HG03108 (cell line): ENCODE data around the gene FLNC.

Experiments
- ATAC-seq: cut with Tn5 transposase; IDR thresholded peaks from one replicate; pipeline ENCODE4 v1.9.1; 2021; ENCODE audit warnings: moderate library complexity; ENCODE audit not compliant: unreplicated experiment

The FLNC gene

DNA sequence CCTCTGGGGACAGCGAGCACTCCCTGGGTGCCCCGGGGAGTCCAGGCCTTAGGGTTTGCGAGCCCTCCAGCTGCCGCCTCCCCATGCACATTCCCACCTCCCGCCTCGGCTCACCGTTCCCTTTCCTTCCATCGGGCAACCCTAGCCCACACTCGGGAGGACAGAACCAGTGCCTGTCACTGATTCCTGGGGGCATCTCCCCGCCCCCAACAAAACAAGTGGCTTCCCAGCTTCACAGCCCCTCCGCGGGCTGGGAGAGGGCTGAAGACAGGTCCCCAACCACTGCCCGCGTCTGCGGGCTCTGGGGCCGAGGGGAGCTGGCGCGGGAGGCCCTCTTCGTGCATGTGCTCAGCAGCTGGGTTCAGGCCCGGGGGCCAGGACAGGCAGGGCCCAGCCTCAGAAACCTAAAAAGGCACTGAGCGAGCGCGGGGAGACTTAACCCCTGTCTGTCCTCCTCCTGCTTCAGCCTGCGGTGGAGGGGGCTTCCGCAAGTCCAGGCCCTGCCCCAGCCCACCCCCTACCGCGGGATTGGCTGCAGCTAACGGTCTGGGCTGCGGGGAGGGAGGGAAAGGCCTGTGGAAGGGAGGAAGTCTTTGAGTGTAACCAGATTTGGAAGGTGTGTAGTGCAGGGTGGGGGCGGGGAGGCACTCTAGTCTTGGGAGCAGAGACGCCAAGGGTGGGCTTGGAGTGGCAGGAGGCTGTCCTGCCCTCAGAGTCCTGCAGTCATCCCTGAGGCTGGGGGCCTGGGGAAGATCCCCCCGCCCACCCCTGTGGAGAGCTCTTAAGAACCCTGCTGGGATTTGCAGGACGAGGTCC, 1.2 kb downstream of the FLNC start:
- ATAC-seq, result no peak

DNA sequence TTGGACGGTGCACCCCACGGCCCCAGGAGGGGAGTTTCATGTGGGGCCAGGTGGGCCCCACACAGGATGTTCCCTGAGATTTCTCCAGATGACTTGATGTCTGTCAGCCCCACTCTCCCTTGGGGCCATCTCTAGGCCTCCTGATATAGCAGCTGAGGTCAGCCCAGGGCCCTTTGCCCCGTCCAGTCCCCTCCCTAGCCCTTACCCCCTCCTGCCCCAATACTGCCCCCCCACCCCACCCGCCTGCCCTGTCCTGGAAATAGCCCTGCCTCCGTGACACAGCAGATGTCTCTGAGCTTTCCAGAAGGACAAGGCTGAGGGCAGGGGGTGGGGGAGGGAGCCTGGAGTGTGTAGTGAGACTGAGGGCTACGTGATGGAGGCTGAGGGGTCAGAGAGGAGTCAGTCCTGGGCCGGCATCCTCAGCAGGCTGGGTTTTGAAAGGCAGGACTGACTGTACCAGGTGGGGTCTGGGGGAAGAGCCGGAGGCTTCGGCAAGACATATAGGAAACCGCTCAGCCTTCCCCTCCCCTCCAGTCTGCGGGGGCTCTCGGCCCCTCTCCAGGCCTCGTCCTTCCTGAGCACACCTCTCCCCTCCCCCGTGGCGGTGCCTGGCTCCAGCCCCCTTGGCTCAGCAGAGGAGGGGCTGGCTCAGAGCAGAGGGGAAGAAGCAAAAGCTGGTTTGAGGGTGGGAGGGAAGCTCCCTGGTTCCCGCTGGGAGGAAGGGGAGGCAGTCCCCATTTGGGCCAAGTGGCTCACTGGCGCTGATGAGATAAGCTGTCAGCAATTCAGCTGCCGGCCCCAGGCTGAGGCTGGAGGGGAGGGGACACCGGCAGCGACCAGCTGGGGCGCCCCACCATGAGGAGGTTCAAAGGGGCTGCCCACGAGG, 2.0 kb downstream of the FLNC start:
- ATAC-seq, result no peak

DNA sequence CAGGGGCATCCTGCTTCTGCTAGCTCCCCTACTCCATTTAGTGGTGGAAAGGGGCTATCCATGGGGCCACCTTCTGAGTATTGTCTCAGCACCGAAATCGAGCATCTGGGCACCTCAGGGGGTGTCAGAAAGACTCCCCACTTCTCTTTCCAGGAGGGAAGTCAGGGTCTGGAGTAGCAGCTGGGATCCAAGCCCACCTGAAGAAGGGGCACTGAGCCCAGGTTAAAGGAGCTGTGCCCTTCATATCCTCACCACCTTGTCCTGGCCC, 2.6 kb downstream of the FLNC start:
- ATAC-seq, result no peak

DNA sequence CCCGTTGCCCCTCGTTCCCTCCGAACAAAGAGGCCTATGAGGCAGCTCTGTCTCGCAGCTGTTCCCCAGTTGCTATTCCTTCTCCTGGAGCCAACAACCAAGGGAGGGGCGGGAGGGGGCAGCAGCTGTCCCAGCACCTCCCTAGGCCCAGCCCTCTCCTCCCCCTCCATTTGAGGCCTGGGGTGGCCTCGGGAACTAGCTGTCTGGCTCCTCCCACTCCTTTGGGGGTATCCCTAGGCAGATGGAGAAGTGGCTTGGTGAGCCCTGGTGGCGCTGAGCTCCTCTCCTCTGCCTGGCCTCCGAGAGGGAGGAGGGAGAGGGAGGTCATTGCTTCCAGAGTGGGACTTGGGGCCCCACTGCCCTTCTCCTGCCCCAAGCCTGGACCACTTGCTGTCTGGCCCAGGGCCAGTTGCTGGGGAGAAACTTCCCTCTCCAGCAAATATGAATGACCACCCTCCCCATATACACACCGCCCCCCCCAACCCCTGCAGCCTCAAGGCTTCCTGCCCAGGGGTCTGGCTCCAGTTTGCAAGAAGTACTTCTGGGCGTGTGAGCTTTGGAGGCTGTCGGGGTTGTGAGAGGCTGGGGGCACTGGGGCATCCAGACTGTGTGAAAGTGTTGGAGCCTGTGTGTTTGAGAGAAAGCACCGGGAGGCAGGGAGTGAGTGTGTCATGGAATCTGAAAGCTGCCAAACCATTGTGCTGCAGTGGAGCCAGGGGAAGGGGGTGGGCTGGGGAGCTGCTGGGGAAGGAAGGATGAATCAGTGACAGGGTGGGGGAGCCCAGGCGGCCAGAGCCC, 3.1 kb downstream of the FLNC start:
- ATAC-seq, result no peak

DNA sequence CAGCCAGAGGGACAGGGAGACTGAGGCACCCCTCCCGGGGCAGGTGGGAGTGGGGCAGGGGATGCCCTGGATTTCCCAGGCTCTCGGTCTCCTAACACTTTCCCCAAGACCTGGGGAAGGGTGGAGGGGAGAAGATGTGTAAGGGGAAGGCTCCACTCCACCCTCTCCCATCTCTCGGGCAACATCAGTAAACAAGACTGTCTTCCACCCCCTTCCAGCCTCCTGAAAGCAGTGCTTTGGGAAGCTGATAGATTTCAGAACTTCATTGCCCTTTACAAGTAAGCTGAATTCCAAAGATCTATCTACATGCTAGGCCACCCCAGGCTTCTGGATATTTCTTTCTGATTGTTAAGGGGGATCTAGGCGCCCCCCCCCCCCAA, 3.7 kb downstream of the FLNC start:
- no peak for ATAC-seq

DNA sequence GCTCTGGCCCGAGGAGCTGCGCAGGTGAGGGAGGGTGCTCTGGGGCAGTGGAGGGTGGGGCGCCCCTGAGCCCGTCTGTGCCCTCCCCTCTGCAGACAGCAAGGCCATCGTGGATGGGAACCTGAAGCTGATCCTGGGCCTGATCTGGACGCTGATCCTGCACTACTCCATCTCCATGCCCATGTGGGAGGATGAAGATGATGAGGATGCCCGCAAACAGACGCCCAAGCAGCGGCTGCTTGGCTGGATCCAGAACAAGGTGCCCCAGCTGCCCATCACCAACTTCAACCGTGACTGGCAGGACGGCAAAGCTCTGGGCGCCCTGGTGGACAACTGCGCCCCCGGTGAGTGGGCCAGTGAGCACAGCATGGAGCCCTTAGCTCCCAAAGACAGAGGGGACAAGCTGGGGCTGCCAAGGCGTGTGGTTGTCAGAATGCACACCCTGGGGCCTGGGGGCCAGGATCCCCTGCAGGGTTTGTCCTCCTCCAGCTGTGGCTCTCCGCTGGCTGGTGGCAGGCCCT, 5.1 kb downstream of the FLNC start:
- ATAC-seq, result no peak

DNA sequence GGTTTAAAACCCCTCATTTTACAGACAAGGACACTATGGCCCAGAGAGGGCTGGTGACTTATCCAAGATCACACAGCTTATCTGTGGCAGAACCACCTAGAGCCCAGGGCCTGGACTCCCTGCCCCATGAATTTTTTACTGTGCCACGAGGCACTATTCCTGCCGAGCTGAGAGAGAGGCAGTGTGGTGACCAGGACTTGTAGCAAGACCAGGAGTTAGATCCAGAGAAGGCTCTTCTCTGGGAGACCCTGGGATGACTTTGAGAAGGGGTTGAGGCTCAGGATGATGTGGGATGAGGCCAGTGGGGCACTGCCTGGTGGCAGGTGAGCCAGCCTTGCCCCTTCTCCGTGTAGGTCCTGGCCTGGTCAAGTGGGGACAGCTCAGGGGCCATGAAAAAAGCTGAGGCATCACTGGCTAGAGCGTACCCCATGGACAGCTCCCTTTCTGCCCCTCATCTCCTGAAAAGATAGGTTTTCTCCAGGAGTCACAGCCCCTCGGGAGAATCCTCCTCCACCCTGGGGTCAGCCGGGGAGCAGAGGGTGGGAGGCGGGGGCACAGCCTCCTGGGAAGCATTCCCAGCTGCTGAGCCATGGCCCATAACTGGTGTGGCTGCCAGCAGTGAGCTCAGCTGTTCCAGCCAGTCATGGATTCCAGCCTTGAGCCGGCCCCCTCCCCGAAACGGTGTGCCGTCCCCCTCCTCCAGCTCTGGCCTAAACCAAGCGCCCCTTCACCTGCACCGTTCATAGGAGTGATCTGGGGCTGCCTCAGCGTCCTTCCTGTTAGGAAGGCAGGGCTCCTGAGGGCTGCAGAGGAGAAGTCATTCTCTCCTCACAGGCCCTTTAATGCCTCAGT, 5.8 kb downstream of the FLNC start:
- ATAC-seq, result no peak

DNA sequence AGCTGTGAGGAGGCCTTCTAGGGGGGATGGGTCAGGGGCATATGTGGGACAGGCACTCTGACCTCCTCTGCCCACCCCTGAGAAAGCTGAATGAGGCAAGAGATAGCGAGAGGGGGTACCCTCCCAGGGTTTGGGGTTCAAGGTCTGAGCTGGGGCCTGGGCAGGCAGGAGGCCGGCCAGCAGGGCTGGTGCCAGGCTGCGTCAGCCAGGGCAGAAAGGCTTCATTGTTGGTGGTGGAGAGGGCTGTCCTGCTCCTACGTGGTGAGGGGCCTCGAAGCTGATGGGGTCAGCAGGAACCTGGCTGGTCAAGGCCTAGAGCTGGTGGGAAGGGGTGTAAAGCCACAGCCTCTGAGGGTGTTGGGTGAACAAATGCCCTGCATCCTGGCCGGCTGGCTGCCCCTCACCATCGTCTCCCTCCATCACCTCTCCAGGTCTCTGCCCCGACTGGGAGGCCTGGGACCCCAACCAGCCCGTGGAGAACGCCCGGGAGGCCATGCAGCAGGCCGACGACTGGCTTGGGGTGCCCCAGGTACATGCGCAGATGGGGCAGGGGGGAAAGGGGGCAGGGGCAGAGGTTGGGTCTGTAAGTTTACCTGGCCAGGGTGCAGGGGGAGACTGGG, 6.6 kb downstream of the FLNC start:
- ATAC-seq, result no peak

DNA sequence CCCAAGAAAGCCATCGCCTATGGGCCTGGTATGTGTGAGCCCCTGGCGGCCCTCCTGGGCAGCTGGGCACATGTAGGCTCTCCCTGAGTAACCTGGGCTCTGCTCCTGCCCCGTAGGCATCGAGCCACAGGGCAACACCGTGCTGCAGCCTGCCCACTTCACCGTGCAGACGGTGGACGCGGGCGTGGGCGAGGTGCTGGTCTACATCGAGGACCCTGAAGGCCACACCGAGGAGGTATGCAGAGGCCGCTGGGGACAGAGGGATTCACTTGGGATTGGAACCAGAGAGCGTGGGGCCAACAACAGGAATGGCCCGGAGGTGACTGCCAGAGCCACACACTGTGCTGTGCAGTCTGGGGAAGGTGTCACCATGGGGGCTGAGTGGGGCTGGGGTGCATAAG, 7.3 kb downstream of the FLNC start:
- ATAC-seq, result no peak

DNA sequence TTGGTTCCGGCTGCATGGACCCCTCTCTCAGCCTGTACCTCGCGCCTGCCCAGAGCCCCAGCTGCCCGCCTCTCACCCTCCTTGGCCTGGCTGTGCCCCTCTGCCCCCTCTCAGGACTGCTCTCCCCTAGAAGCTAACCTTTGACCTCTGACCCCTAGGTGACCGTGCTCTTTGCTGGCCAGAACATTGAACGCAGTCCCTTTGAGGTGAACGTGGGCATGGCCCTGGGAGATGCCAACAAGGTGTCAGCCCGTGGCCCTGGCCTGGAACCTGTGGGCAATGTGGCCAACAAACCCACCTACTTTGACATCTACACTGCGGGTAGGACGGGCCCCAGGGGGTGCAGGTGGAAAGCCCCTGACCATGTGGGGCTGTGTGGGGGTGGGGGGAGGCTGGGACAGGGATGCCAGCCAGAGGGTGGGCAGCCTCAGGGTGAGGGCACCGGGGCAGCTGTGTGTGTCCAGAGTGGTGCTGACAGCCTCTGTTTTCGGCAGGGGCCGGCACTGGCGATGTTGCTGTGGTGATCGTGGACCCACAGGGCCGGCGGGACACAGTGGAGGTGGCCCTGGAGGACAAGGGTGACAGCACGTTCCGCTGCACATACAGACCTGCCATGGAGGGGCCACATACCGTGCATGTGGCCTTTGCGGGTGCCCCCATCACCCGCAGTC, 8.0 kb downstream of the FLNC start:
- ATAC-seq, result no peak

DNA sequence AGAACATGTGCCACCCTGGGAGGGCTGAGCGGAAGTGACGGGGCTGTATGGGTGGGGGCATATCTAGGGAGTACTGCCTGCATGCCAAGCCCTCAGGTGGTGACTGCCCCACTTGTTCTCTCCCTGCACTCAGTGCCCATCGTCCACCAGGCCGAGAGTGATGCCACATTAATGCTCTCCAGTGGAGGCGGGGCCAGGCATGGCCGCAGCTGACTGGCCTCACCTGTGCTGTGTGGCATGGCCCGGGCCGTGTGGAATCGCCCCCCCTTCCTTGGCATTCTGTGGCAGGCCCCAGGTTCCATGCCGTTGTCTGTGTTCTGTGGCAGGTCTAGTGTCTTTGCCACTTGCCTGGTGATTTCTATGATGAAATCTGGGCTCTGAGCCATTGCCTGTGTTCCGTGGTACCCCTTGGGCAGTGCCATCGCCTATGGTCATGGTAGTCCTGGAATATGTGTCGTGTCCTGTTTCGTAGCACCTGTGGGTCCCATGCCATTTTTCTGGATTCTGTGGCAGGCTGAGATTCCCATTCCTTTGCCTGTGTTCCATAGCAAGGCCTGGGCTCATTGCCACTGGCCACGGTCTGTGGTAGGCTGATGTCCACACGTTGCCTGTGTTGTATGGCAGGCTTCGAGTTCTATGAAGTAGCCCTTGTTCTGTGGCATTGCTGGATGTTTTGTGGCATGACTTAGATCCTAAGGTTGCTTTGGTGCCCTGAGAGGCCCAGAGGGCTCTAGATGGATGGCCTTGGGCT, 8.9 kb downstream of the FLNC start:
- ATAC-seq, result no peak

DNA sequence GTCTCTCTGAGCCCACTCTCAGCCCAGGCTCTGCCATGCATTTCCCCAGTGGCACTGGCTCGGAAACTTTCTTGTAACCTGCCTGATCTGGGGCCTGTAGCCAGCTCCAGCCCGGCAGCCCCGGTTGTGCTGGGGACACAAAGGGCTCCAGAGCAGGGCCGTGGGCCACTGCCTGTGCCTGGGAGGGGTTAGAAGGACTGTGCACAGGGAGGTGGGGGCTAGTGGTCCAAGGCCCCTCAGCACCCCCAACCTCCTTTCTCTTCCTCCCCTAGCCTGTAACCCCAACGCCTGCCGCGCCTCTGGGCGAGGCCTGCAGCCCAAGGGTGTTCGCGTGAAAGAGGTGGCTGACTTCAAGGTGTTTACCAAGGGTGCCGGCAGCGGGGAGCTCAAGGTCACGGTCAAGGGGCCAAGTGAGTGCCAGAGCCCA, 9.6 kb downstream of the FLNC start:
- ATAC-seq, result no peak

DNA sequence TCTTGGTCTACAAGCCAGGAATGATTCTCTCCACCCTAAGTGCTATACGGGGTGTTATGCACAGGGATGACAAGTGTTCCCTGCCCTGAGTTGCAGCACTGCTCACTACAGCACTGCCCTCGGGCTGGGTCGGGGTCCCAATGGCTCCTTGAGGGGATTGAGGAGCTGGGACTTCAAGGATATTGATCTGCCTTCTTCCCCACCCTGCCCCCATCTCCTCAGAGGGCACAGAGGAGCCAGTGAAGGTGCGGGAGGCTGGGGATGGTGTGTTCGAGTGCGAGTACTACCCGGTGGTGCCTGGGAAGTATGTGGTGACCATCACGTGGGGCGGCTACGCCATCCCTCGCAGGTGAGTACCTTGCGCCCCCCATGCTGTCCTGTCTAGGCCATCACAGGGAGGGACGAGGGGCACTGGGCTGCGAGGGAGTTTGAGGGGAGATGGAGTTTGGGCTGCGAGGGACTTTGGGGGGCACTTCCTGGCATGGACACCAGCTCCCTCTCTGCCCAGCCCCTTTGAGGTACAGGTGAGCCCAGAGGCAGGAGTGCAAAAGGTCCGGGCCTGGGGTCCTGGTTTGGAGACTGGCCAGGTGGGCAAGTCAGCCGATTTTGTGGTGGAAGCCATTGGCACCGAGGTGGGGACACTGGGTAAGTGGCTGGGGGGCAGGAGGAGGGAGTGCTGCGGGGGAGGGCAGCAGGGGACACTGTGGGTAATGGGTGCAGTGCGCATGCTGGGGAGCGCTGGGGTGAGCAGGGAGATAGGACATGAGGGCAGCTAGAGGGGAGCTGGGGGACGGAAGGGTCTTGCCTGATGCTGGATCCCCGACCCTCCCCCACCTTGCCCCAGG, 10.3 kb downstream of the FLNC start:
- no peak for ATAC-seq

DNA sequence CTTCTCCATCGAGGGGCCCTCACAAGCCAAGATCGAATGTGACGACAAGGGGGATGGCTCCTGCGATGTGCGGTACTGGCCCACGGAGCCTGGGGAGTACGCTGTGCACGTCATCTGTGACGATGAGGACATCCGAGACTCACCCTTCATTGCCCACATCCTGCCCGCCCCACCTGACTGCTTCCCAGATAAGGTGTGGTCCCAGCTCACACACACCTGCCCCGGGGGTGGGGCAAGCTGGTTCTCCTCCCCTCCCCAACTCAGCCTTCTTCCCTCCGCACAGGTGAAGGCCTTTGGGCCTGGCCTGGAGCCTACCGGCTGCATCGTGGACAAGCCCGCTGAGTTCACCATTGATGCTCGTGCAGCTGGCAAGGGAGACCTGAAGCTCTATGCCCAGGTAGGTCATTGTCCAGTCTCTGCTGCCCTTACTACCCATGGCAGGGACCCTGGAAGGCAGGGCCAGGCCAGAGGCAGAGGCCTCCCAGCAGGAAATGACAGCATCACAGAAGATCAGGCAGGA, 11.0 kb downstream of the FLNC start:
- ATAC-seq, result no peak

DNA sequence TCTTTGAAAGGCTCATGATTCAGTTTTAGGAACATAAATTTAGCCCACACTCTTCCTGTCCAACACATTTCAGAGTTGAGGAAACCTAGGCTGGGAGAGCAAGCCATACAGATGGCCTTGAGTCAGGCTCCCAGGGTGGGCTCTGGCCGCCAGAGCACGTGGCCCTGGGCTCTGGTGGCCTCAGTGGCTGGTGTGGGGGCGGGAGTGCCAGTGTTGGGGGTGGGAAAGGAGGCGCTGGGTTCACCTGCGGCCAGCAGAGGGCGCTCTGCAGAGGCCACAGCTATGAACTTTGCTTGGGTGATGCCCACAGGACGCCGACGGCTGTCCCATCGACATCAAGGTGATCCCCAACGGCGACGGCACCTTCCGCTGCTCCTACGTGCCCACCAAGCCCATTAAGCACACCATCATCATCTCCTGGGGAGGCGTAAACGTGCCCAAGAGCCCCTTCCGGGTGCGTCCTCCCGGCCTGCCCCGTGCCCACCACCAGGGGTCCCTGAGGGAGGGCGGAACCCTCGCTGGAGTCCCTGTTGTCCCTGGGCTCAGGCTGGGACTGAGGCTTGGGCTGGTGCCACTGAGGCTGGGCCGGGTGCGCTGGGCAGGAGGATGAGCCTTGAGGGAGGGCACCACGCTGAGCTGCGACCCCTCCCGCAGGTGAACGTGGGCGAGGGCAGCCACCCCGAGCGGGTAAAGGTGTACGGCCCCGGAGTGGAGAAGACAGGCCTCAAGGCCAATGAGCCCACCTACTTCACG, 11.9 kb downstream of the FLNC start:
- no peak for ATAC-seq

DNA sequence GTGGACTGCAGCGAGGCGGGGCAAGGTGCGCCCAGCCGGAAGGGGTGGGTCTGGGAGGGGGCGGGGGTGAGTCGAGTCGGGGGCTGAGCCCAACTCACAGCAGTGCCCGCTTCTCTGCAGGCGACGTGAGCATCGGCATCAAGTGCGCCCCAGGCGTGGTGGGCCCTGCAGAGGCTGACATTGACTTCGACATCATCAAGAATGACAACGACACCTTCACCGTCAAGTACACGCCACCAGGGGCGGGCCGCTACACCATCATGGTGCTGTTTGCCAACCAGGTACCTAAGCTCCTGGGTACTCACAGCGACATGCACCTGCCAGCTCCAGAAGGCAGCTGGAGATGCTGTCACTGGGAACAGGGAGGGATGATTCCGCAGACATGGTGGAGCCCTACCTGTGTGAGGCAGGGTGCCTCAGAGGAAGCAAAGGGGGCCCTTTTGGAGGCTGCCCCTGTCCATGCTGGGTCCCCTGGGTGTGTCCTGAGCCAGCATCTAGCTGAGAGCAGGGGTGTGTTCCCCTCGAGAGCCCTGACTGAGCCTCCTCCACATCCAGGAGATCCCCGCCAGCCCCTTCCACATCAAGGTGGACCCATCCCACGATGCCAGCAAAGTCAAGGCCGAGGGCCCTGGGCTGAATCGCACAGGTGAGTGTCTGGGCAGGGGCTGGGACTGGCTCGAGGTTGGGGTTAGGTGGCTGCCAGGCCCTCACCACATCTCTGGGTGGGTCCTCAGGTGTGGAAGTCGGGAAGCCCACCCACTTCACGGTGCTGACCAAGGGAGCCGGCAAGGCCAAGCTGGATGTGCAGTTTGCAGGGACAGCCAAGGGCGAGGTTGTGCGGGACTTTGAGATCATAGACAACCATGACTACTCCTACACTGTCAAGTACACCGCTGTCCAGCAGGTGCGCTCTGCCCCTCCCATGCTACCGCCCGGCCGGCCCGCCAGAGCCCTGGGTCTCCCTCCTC, 12.8 kb downstream of the FLNC start:
- ATAC-seq, result no peak
